ENCODE data around the gene ALPP.
"Not testable (repeated sequence)": the region's sequence is repeated elsewhere in the genome, so short reads cannot be mapped to it uniquely, and the experiment has no call there.

The ALPP gene

DNA sequence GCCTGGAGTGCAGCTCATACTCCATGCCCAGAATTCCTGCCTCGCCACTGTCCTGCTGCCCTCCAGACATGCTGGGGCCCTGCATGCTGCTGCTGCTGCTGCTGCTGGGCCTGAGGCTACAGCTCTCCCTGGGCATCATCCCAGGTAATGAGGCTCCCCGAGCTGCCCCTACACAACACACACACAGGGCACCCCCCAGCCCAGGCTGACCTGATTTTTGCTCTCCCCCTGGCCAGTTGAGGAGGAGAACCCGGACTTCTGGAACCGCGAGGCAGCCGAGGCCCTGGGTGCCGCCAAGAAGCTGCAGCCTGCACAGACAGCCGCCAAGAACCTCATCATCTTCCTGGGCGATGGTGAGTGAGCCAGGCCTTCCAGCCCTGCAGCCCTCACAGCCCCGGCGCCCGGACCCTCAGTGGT lies at the start of gene ALPP:
TSS of gene ALPP (plus strand) at position 17 of the 417 bp plus-strand sequence. CDS start at position 69, 52 bp downstream.
- DNase-seq = not testable (repeated sequence)

DNA sequence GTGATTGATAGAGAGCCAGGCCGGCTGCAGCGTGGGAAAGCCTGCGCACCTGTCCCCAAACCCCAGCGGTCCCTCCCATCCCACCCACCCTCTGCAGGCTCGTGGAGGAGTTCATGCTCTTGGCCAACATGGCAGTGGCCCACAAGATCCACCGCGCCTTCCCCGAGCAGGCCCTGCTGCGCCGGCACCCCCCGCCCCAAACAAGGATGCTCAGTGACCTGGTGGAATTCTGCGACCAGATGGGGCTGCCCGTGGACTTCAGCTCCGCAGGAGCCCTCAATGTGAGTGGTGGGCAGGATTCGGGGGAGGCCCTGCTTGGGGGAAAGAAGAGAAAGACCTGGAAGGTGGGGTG lies 48.9 kb upstream of the ALPP start:
- no peak for DNase-seq

GRCh38 chr2:232330068-232330999 lies 48.2 kb upstream of the ALPP start:
- DNase-seq = no peak

GRCh38 chr2:232331061-232331460 lies 47.5 kb upstream of the ALPP start:
- DNase-seq = not testable (repeated sequence)

GRCh38 chr2:232331641-232332040 lies 46.9 kb upstream of the ALPP start:
- not testable (repeated sequence) for DNase-seq

- not testable (repeated sequence) for DNase-seq
Observed at GRCh38 chr2:232332244-232332939, 46.2 kb upstream of the ALPP start.

DNA sequence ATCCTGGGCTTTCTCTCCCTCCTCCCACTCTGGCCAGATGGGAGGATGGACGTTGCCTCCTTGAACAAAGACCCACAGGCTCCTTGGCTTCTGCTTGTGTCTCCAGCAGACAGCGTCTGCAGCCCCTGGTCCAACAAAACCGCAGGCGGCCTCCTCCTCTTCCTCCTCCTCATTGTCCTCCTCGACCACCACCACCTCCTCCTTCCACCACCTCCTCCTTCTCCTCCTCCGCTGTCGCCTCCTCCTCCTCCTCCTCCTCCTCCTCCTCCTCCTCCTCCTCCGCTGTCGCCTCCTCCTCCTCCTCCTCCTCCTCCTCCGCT lies 45.7 kb upstream of the ALPP start:
- no peak for DNase-seq

- no peak for DNase-seq
Observed at GRCh38 chr2:232333361-232334135, 45.0 kb upstream of the ALPP start.

DNA sequence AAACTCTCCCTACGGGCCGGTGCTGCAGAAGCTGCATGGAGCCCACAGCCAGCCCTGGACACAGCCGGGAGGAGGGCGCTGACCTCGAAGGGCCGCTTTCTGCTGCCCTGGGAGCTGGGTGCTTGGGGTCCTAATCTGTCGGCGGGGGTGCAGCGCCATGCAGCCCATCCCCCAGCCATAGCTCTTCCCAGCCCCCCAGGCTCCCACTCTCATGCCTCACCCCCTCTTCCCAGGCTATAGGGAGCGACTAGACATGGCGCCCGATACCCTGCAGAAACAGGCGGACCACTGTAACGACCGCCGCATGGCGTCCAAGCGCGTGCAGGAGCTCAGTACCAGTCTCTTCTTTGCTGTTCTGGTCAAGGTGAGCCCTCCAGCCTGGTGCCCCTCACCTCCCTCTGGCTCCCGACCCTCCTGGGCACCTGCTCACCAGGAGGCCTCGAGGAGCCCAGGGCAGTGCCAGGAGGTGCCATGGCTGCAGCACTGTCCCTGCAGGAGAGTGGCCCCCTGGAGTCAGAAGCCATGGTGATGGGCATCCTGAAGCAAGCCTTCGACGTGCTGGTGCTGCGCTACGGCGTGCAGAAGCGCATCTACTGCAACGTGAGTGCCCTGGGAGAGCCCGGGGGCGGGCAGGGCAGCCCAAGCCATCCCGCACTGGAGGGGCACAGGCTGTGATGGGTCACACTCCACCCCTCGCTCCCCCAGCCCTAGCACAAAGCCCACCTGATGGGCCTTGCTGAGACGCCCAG lies 44.2 kb upstream of the ALPP start:
- DNase-seq = not testable (repeated sequence)

GRCh38 chr2:232334885-232335205 lies 43.7 kb upstream of the ALPP start:
- DNase-seq = not testable (repeated sequence)

GRCh38 chr2:232335206-232335858 lies 43.2 kb upstream of the ALPP start:
- not testable (repeated sequence) for DNase-seq

GRCh38 chr2:232335859-232336215 lies 42.7 kb upstream of the ALPP start:
- DNase-seq = no peak

GRCh38 chr2:232336241-232336736 lies 42.3 kb upstream of the ALPP start:
- DNase-seq = no peak

- DNase-seq = no peak
Observed at GRCh38 chr2:232336981-232337720, 41.4 kb upstream of the ALPP start.

DNA sequence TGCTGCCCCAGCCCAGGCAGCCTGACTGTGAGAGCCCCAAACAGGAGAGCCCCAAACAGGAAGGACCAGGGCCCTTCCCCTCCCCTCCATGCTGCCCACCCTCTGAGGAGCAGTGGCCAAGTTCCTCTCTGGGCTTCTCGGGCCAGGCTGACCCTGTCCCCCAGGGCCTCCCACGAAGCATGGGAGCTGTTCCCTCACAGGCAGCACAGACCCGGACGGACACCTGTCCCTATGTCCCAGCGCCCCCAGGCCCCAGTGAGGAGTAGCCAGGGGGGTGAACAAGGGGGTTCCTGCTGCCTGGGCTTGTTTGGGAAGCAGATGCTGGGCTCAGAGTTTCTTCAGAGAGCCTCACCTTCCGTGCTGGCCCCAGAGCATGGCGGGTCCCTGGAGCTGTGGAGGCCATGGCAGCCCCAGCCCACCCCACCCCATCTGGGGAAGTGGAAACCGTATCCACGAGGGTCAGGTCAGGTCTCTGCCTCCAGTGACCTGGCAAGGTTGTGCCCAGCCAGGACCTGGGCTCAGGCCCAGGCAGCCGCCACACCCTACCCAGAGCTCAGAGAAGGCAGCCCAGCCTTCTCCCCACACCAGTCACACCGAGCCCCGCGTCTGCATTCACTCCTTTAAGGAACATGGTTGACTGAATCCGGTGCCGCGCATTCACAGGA lies 40.3 kb upstream of the ALPP start:
- not testable (repeated sequence) for DNase-seq

- DNase-seq = no peak
Observed at GRCh38 chr2:232338759-232339106, 39.8 kb upstream of the ALPP start.

DNA sequence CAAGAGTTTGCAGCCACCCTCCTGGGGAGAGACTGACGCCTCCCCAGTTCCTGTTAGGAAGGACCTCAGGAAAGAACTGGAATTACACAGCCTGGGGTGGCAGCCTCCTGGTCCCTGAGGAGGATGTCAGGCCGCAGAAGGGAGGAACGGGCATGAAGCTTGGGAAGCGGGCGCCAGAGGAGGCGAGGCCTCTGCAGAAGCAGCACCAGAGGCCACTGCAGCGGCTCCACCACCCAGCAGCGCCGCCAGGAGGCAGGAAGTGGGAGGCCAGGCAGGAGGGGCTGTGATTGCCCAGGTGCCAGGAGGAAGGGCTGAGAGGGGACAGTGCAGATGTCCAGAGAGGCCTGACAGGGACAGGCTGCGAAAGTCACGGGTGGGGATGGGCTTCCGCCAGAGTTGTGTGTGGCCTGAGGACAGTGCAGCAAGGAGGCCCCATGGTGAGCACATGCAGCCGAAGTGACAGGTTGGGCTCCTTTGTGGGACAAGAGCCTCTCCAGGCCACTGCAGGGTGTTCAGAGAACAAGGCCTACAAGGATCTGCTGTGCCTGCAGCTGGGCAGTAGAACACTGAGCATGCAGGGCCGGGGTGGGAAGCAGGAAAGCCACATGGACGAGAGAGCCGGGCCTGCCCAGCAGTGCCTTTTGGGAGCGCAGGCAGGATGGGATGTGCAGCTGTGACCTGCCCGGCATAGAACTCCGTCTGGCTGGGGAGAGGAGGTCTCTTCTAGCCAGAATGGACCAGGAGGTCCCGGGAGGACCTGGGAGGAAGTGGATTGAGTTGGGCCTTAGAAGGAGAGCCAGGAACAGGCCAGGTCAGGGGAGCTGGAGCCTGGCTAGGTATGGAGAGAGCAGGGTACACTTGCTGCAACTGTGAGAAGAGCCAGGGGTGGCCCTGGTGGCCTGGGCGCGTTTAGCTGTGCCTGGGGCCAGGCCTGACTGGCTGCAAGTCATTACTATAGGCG lies 39.1 kb upstream of the ALPP start:
- no peak for DNase-seq

DNA sequence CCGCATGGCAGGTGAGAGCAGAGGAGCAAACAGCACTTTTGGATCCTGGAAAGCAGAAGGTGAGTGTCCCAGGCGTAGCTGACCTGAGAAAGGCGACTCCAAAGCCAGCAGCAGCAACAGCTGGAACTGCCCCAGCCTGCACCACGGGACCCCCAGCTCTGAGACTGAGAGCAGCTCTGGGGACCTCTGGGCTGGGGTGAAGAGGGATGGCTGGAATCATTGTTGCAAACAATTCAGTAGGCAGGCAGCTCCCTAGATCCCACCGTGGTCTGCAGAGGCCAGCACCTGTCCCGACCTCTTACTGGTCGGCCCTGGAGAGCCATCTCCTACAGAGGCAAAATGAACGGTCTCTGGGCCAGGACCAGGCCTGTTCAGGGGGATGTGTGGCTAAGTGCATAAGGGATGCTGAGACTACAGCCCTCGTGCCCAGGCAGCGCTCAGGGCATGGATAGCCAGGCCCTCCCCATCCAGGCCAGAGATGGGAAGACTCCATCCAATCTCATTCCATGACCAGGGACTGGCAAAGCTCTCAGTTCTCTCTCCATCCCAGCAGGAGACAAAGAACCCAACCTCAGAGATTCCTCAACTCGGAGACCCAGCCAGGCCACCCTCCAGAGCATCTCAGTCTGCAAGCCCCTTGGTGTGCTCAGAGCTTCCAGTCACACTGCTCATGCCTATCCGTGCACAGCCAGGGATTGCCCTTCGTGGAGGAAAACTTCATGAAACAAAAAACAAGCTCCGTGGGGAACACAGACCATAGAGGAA lies 38.2 kb upstream of the ALPP start:
- no peak for DNase-seq

Measured in CD4-positive, alpha-beta T cell treated with Interleukin-1 beta for 1 hour (primary cell).